Activated CD8-positive, alpha-beta memory T cell treated with anti-CD3 and anti-CD28 coated beads for 1 hour (primary cell): ENCODE measurements around the gene GABRR1.
"Not testable (repeated sequence)": the region's sequence is repeated elsewhere in the genome, so short reads cannot be mapped to it uniquely, and the experiment has no call there.

Experiments used
- DNase-seq, 2 donors: peaks; one replicate each; pipeline ENCODE4 v3.0.0-alpha.2; 2020; ENCODE audit warnings: low read depth in 1 of 2; ENCODE audit errors: extremely low read depth in 1 of 2

GABRR1 gene

GRCh38 chr6:89161326-89162046 is 55.7 kb downstream of the GABRR1 start:
- no peak for DNase-seq

DNA sequence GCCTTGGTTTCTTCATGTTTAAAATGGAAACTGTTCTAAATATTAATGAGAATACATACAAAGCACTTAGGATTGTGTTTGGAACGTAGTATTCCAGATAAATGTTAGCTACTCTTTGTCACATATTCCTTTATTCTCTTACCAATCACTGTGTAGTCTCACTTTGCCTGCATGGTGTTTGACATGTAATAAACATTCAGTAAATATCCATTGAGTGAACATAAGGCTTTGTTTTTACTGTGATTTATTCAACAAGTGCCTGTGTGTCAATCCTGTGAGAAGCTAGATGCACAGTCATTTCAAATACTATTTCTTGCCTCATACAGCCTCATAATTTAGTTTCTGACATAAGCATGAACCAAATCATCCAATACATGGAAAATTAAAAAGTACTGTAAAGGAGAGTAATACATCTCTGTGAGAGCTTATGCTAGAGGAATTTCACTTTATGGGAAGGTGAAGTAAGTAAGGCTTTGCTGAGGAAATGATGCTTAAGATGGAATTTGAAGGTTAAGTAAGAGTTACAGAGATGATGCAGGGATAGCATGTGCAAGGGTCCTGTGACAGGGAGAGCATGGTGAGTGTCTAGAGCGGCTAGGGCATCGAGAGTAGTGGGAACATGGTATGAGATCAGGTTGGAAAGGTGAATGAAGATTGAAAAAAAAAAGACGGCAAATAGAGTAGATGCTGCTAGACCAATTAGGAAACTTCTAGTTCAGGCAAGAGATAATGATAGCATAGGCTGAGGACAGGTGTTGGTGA is 56.6 kb downstream of the GABRR1 start:
- no peak for DNase-seq

DNA sequence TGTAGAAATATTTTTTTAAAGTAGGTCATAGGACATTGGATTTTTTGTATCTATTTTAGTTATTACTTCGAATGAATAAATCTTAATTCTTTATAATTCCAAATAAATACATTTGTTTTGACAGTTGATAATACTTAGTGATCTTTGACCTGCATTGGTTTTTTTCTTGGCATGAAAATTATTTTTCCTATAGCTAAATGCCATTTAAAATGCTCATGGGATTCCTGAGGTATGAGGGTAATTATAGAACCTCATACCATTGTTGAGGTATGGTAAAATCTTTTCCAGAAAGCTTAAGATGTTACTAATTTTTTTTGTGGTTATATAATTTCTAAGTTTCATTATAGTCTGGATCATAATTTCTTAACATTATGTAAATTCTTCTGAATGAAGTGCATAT is 63.0 kb downstream of the GABRR1 start:
- DNase-seq: no peak

GRCh38 chr6:89148016-89148750 is 69.0 kb downstream of the GABRR1 start:
- no peak for DNase-seq

GRCh38 chr6:89146718-89147700 is 70.1 kb downstream of the GABRR1 start:
- peak in 1 of 2 donors; percentile 5 for DNase-seq

DNA sequence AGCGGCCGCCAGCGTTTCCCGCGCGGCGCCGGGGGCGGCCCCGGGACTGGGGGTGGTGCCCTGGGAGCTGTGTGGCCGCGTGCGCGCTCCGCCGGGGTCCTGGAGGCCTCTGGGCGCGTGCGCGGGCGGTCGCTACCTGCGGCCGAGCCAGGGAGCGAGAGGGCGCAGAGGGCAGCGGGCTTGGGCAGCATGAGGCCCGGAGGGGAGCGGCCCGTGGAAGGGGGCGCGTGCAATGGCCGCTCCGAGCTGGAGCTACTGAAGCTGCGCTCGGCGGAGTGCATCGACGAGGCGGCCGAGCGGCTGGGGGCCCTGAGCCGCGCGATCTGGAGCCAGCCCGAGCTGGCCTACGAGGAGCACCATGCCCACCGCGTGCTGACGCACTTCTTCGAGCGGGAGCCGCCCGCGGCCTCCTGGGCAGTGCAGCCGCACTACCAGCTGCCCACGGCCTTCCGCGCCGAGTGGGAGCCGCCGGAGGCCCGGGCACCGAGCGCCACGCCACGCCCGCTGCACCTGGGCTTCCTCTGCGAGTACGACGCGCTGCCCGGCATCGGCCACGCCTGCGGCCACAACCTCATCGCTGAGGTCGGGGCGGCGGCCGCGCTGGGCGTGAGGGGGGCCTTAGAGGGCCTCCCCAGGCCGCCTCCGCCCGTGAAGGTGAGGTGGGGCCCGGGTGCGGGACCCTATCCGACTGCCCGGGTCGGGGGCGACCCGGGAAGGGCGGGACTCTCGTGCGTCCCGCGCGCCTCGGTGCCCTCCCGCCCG is 71.0 kb downstream of the GABRR1 start, which contains the start of gene PM20D2:
Gene PM20D2 (plus strand): TSS at position 100 of the 762 bp plus-strand sequence. CDS start 90 bp downstream, at position 190.
- DNase-seq: peak; percentile 11 to 47

- DNase-seq: no peak
These were observed 71.8 kb downstream of the GABRR1 start for GRCh38 chr6:89145091-89145955.

DNA sequence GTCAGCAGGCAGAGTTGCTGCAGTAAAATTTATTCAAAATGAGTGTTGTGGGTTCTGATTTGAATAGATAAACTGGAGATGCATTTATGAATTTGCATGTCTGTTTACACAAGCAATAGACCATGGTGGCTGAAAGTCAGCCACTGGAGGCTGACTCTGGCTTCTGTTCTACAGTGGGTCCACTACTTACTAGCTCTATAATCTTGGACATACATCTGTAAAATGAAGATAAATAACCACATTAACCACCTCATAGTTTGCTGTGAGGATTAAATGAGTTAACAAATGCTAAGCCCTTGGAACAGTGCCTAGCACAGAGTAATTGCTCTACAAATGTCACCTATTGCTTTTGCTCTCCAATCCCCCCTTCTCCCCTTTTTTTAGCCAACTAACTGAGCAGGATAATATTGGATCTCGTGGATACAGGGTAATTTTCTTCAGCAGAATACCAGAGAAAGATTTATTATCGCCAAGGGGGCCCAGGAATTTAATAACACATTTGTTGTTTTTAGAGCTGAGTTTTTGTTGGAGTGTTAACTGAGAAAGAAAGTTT is 72.7 kb downstream of the GABRR1 start:
- DNase-seq: no peak

GRCh38 chr6:89140347-89141156 is 76.6 kb downstream of the GABRR1 start:
- DNase-seq: no peak

- no peak for DNase-seq
These were observed 77.4 kb downstream of the GABRR1 start for GRCh38 chr6:89139509-89140346.

DNA sequence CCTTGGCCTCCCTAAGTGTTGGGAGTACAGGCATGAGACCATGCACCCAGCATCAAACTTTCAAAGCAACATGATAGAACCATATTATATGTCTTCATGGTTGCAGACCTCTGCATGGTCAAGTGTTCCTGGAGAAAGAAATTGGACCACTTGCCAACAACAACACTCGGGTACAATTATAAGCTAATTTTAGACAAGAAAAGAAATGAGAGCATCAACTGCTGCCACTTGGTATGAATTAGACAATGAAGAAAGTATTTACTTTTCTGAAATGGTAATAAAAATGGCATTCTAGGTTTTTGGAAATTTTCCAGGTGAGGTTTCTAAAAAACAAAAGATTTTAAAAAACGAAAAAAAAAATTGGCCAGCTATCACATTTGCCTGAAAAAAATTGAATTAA is 79.0 kb downstream of the GABRR1 start:
- no peak for DNase-seq

- DNase-seq: no peak
These were observed 82.4 kb downstream of the GABRR1 start for GRCh38 chr6:89134723-89135122.

DNA sequence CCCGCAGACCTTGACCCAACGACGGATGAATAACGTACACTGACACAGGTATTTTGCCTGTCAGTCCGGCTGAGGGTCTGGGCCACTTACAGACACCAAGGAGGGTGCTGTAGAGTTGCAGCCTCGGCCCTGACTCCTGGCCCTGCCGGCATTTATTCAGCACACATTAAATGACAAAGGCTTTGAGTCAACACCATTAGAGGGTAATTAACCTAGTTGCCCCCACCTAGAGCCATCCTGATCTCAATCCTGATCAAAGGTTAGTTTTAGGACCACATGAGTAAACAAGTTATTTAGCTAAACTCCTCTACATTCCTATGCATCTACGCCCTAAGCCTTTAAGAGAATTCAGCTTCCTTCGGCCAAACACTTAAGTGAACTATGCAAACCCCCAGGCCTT is 83.2 kb downstream of the GABRR1 start:
- DNase-seq: no peak

DNA sequence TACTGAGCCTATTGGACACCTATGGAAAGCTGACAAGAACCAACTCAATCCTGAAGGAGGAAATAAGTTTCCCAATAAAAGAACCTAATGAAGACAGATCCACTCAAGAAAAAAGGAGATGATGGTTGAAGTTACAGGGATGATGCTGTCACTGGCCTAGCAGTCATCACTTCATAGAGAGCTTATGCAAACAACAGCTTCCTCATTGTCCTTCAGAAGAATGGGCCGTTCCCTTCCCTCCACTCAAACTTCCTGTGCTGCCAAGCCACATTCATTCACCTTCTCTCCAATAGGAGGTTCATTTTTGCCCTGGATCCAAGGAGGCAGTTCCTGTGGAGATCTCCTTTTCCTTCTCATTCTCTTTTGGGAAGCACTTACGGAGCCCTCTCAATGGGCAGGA is 85.1 kb downstream of the GABRR1 start:
- no peak for DNase-seq

DNA sequence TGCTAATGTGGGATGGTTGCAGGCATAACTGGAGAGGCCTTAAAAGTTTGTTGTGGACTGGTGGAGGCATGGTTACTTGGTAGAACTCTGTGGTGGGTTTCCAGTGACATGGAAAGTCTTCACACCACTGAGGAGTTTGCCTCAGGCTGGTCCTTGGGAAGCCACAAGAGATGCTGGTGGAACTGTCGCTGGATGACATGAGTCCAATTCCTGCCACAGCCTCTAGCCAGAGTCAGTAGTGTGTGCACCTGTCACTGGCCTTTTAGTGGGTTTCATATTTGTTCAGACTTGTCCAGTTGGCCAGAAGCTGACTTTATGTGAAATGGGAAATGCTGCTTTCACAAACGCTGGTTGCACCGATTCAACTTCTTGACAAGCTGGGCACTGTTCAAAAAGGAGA is 85.6 kb downstream of the GABRR1 start:
- no peak for DNase-seq

- DNase-seq: not testable (repeated sequence)
These were observed 88.9 kb downstream of the GABRR1 start for GRCh38 chr6:89128256-89128671.
